CD14-positive monocyte (primary cell): Measurements from ENCODE around the gene ABCB8. TPM values are rescaled to one million over a fixed set of nuclear protein-coding genes. Genes with fewer than 3 reads are reported as not detected.

Source experiments
- DNase-seq, 3 donors: peaks; one replicate each; pipeline ENCODE4 v3.0.0-alpha.2; 2011 to 2022
- H2AFZ ChIP-seq: 2 replicates; pipeline ENCODE4 v1.6.0; 2012; ENCODE audit warnings: mild to moderate bottlenecking, low read depth, low read length, inconsistent platforms; ENCODE audit not compliant: insufficient read depth, poor library complexity, severe bottlenecking
- H3K27ac ChIP-seq, 2 donors: 1 replicate in 1 of 2; 2 replicates in 1 of 2; pipeline ENCODE4 v1.5.1; 2012 to 2013; ENCODE audit warnings: low read length in 2 of 2, control low read depth in 1 of 2, inconsistent platforms in 1 of 2, low read depth in 1 of 2, mild to moderate bottlenecking in 1 of 2
- H3K27me3 ChIP-seq, 2 donors: one replicate each; pipeline versions ENCODE4 v1.6.0 to v1.6.1; 2011 to 2013; ENCODE audit warnings: low read length in 2 of 2; ENCODE audit not compliant: control insufficient read depth in 2 of 2, insufficient read depth in 2 of 2
- H3K36me3 ChIP-seq, 2 donors: replicated peaks in 1 of 2; 1 replicate in 1 of 2; 2 replicates in 1 of 2; pipeline versions ENCODE4 v1.5.1 to v1.6.1; 2012 to 2013; ENCODE audit warnings: low read length in 2 of 2, control low read depth in 1 of 2, inconsistent platforms in 1 of 2, mild to moderate bottlenecking in 1 of 2; ENCODE audit not compliant: insufficient read depth in 2 of 2, control insufficient read depth in 1 of 2
- H3K4me1 ChIP-seq, 2 donors: 1 replicate in 1 of 2; 2 replicates in 1 of 2; pipeline versions ENCODE4 v1.5.1 to v1.6.1; 2012 to 2013; ENCODE audit warnings: low read length in 2 of 2, control low read depth in 1 of 2, inconsistent platforms in 1 of 2, mild to moderate bottlenecking in 1 of 2, moderate library complexity in 1 of 2; ENCODE audit not compliant: insufficient read depth in 2 of 2, control insufficient read depth in 1 of 2
- H3K4me2 ChIP-seq: replicated peaks from 2 replicates; pipeline ENCODE3; 2012; ENCODE audit warnings: low read length, moderate library complexity, mild to moderate bottlenecking; ENCODE audit not compliant: poor library complexity, severe bottlenecking; ENCODE audit errors: extremely low read depth
- H3K4me3 ChIP-seq, 3 experiments: fragments of 200-600 bp in 1 of 3; sonication (generic) in 1 of 3; replicated peaks in 1 of 3; 1 replicate in 2 of 3; 2 replicates in 1 of 3; pipeline ENCODE4 v1.5.1; 2011 to 2013; ENCODE audit warnings: low read length in 3 of 3, mild to moderate bottlenecking in 3 of 3, control low read depth in 2 of 3, low read depth in 2 of 3, inconsistent platforms in 1 of 3, moderate library complexity in 1 of 3
- H3K79me2 ChIP-seq: 2 replicates; pipeline ENCODE4 v1.6.0; 2012; ENCODE audit warnings: mild to moderate bottlenecking, control low read depth, inconsistent platforms, low read length, moderate library complexity; ENCODE audit not compliant: insufficient read depth
- H3K9ac ChIP-seq: 2 replicates; pipeline ENCODE4 v1.6.0; 2017; ENCODE audit warnings: low read length, mild to moderate bottlenecking; ENCODE audit not compliant: insufficient read depth, poor library complexity, severe bottlenecking
- H3K9me3 ChIP-seq, 2 donors: replicated peaks in 1 of 2; 1 replicate in 1 of 2; 2 replicates in 1 of 2; pipeline versions ENCODE4 v1.5.1 to v1.6.1; 2012 to 2013; ENCODE audit warnings: low read length in 2 of 2, control low read depth in 1 of 2; ENCODE audit not compliant: control insufficient read depth in 1 of 2, insufficient read depth in 1 of 2
- H4K20me1 ChIP-seq: 2 replicates; pipeline ENCODE4 v1.6.0; 2012; ENCODE audit warnings: mild to moderate bottlenecking, low read length, control low read depth, moderate library complexity; ENCODE audit not compliant: insufficient read depth
- H3K27ac Mint-ChIP-seq, 7 donors: one replicate each; pipeline ENCODE4 v1.8.0; 2020; ENCODE audit warnings: mild to moderate bottlenecking in 7 of 7, mixed read lengths in 7 of 7, moderate library complexity in 6 of 7, inconsistent platforms in 2 of 7
- H3K27me3 Mint-ChIP-seq, 3 donors: one replicate each; pipeline ENCODE4 v1.8.0; 2021 to 2022; ENCODE audit warnings: low read depth in 3 of 3, mild to moderate bottlenecking in 3 of 3, mixed read lengths in 3 of 3, moderate library complexity in 3 of 3, inconsistent platforms in 1 of 3
- H3K36me3 Mint-ChIP-seq, 2 donors: one replicate each; pipeline ENCODE4 v1.8.0; 2020; ENCODE audit warnings: mixed read lengths in 2 of 2, inconsistent platforms in 1 of 2, mild to moderate bottlenecking in 1 of 2
- H3K4me1 Mint-ChIP-seq: one replicate; pipeline ENCODE4 v1.8.0; 2020; ENCODE audit warnings: mild to moderate bottlenecking, mixed read lengths
- H3K4me3 Mint-ChIP-seq, 2 donors: one replicate each; pipeline ENCODE4 v1.8.0; 2020; ENCODE audit warnings: mild to moderate bottlenecking in 2 of 2, mixed read lengths in 2 of 2, moderate library complexity in 1 of 2
- H3K9me3 Mint-ChIP-seq, 7 donors: one replicate each; pipeline ENCODE4 v1.8.0; 2020 to 2022; ENCODE audit warnings: mixed read lengths in 7 of 7, mild to moderate bottlenecking in 6 of 7, moderate library complexity in 6 of 7, inconsistent platforms in 2 of 7
- whole genome bisulfite sequencing: methylation state at CpG from one replicate; pipeline ENCODE4 v1.1.5; 2013; ENCODE audit warnings: missing lambda C conversion rate; ENCODE audit not compliant: insufficient coverage; 5-methylcytosine and 5-hydroxymethylcytosine counted together
- intact Hi-C, 2 donors: fragments of 100-400 bp; cut with micrococcal nuclease; formaldehyde crosslinking; loops; one replicate each; pipeline versions ENCODE4 v1.15.0 to v1.15.1; 2023
- polyA plus RNA-seq, 3 donors: library from polyadenylated mRNA; depleted of rRNA in 1 of 3; unstranded in 2 of 3; stranded (reverse) in 1 of 3; fragments of 300-500 nt in 2 of 3; fragments of >200 nt in 1 of 3; fragmentation: Illumina TruSeq in 2 of 3; gene quantifications; 1 replicate in 2 of 3; 2 replicates in 1 of 3; pipeline ENCODE4 v1.2.3, GENCODE V29; 2012 to 2021
- TF ChIP-seq, protein P1 (sequence below): fragments of 200-600 bp; IDR thresholded peaks from one replicate; pipeline ENCODE4 v1.8.0; 2022; ENCODE audit warnings: antibody characterized with exemption, mild to moderate bottlenecking

ABCB8 gene
- polyA plus RNA-seq, 3 donors: 9.3 to 19.9 (median 9.5) TPM

DNA sequence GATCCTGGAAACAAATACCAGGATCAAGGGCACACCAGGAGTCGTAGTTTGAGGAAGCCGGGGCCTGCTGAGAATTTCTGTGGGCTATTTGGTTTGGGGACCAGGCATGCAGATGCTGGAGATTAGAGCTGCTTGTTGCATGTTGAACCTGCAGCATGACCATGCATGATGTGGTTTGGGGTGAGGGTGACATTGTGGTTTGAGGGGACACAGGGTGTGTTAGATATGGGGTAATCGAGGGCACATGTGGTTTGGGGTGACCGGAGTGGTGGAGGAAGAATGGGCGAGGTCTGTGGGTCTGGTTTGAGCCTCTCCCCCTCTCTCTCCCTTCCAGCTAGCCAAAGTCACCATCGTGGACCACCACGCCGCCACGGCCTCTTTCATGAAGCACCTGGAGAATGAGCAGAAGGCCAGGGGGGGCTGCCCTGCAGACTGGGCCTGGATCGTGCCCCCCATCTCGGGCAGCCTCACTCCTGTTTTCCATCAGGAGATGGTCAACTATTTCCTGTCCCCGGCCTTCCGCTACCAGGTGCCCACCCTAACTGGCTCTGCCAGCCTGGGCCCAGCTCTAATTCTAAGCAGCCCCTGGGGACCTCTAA lies 27.3 kb upstream of the ABCB8 start:
- Histone ChIP-seq H2AFZ (no peak overlapping the region), H3K27me3 (peaks cover 0 to 10% of the 10 kb centered on the region in 2 donors), H3K79me2 (no peaks in the 10 kb centered on the region), H3K36me3 (no peaks in the 10 kb centered on the region), H3K27ac (no peak overlapping the region), H3K4me1 (peaks cover 9 to 13% of the 10 kb centered on the region in 2 donors), H3K4me3 (no peak overlapping the region), H3K4me2 (no peak overlapping the region), H3K9ac (no peak overlapping the region), H3K9me3 (no peaks in the 10 kb centered on the region), H4K20me1 (no peaks in the 10 kb centered on the region)
- no peak for DNase-seq
- H3K27me3 Mint-ChIP-seq: peaks cover 20 to 47% (median 28%) of the 10 kb centered on the region in 3 donors
- peaks cover 0 to 2% (median 0%) of the 10 kb centered on the region in 7 donors for H3K9me3 Mint-ChIP-seq
- H3K4me1 Mint-ChIP-seq: peaks cover 17% of the 10 kb centered on the region
- H3K27ac Mint-ChIP-seq: no peak overlapping the region
- WGBS: 69% methylated on average over 9 of the region's 13 CpGs
- H3K4me3 Mint-ChIP-seq: no peak overlapping the region
- H3K36me3 Mint-ChIP-seq: no peaks in the 10 kb centered on the region
- TF ChIP-seq, protein P1, sequence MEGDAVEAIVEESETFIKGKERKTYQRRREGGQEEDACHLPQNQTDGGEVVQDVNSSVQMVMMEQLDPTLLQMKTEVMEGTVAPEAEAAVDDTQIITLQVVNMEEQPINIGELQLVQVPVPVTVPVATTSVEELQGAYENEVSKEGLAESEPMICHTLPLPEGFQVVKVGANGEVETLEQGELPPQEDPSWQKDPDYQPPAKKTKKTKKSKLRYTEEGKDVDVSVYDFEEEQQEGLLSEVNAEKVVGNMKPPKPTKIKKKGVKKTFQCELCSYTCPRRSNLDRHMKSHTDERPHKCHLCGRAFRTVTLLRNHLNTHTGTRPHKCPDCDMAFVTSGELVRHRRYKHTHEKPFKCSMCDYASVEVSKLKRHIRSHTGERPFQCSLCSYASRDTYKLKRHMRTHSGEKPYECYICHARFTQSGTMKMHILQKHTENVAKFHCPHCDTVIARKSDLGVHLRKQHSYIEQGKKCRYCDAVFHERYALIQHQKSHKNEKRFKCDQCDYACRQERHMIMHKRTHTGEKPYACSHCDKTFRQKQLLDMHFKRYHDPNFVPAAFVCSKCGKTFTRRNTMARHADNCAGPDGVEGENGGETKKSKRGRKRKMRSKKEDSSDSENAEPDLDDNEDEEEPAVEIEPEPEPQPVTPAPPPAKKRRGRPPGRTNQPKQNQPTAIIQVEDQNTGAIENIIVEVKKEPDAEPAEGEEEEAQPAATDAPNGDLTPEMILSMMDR: no peak
- intact Hi-C loops: no loop called here

GRCh38 chr7:151001546-151001945 lies 26.7 kb upstream of the ABCB8 start:
- DNase-seq: no peak
- H3K4me2 ChIP-seq: no peak overlapping the region
- H3K4me1 ChIP-seq: peaks cover 5 to 8% of the 10 kb centered on the region in 2 donors
- Mint-ChIP-seq H3K36me3 (no peaks in the 10 kb centered on the region), H3K4me3 (no peak overlapping the region), H3K27ac (no peak overlapping the region), H3K27me3 (peaks cover 18 to 43% (median 28%) of the 10 kb centered on the region in 3 donors), H3K9me3 (peaks cover 0 to 2% (median 0%) of the 10 kb centered on the region in 7 donors), H3K4me1 (peaks cover 15% of the 10 kb centered on the region)
- H3K9me3 ChIP-seq: no peaks in the 10 kb centered on the region
- peaks cover 0 to 9% of the 10 kb centered on the region in 2 donors for H3K27me3 ChIP-seq
- H2AFZ ChIP-seq: no peak overlapping the region
- H3K4me3 ChIP-seq: no peak overlapping the region
- H3K9ac ChIP-seq: no peak overlapping the region
- no peak overlapping the region for H3K27ac ChIP-seq
- TF ChIP-seq, protein P1: no peak
- no peaks in the 10 kb centered on the region for H4K20me1 ChIP-seq
- no peaks in the 10 kb centered on the region for H3K79me2 ChIP-seq
- H3K36me3 ChIP-seq: no peaks in the 10 kb centered on the region
- intact Hi-C loops: no loop called here
- WGBS: 94% methylated on average over 13 of the region's 16 CpGs
